ENCODE data around the gene FAM167B. TPM values are rescaled to one million over a fixed set of nuclear protein-coding genes. Genes with fewer than 3 reads are reported as not detected.
"Not testable (repeated sequence)": the region's sequence is repeated elsewhere in the genome, so short reads cannot be mapped to it uniquely, and the experiment has no call there.

FAM167B gene
- total and polyA plus RNA-seq, 5 donors from 2014 or later = 0.44 TPM; not detected in 4

DNA sequence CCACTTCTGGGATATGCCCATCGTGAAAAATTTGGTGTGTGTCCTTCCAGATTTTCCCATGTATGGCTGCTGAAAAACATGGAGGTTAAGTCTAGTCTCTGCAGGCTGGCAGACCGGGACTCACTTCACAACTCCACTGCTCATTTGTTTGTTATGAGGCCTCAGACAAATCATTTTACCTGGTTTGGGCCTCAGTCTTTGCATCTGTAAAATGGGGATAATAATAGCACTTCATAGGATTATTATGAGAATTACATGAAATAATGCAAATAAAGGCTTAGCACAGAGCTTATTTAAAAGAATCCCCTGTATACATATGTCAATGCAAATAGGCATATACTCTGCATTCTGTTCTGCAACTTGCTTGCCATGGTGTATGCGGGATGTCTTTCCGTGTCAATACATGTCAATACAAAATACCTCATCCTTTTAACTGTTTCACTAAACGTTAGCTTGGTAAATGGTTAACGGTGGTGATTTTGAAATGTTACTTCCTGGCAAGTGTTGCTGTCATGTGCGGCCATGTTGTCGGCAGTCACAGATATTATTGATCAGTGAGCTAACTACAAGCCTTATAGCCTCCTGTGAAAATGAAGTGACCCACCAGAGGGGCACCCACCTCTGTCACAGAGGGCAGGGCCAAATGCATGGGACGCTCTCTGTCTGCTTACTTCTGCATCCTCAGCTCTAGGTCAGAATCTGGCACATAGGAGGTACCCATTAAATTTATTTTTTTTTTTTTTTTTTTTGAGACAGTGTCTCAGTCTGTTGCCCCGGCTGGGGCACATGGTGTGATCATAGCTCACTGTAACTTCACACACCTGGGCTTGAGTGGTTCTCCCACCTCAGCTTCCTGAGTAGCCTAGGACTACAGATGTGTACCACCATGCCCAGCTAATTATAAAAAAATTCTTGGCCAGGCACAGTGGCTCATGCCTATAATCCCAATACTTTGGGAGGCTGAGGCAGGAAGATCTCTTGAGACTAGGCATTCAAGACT lies 8.3 kb downstream of the FAM167B start:
- H3K36me3 Mint-ChIP-seq = peaks cover 32% of the 10 kb centered on the region
- Histone ChIP-seq H3K4me1 (ENCODE audit: control insufficient read depth, insufficient read depth, low read length, poor library complexity, severe bottlenecking) (peaks cover 83% of the 10 kb centered on the region), H3K9me3 (ENCODE audit: control insufficient read depth in 2 of 2, low read length in 2 of 2) (no peaks in the 10 kb centered on the region), H3K36me3 (ENCODE audit: control insufficient read depth, insufficient read depth, low read length) (peaks cover 11% of the 10 kb centered on the region), H3K4me3 (ENCODE audit: low read depth, low read length) (peak overlapping the region; percentile 99), H3K27me3 (ENCODE audit: control insufficient read depth, insufficient read depth, low read length) (no peaks in the 10 kb centered on the region), H3K27ac (ENCODE audit: insufficient read depth, low read length, poor library complexity, severe bottlenecking) (peak overlapping the region; percentile 94)
- DNase-seq (peak in 2 of 3 donors; percentile 56 to 78), ATAC-seq (ENCODE audit: low read depth in 2 of 2) (peak; percentile 13 to 35)
- H3K9me3 Mint-ChIP-seq = peaks cover 0 to 3% (median 0%) of the 10 kb centered on the region in 7 donors
- peak overlapping the region; percentile 87 to 100 (median 98) for H3K4me3 Mint-ChIP-seq
- peak overlapping the region; percentile 91 to 99 (median 93) for H3K27ac Mint-ChIP-seq
- no peaks in the 10 kb centered on the region for H3K27me3 Mint-ChIP-seq
- H3K4me1 Mint-ChIP-seq = peaks cover 14 to 50% (median 35%) of the 10 kb centered on the region in 4 donors

GRCh38 chr1:32256473-32257226 lies 9.6 kb downstream of the FAM167B start:
- Histone ChIP-seq H3K27ac (ENCODE audit: insufficient read depth, low read length, poor library complexity, severe bottlenecking) (peak overlapping the region; percentile 94), H3K4me3 (ENCODE audit: low read depth, low read length) (peak overlapping the region; percentile 99), H3K27me3 (ENCODE audit: control insufficient read depth, insufficient read depth, low read length) (no peaks in the 10 kb centered on the region), H3K9me3 (ENCODE audit: control insufficient read depth in 2 of 2, low read length in 2 of 2) (no peaks in the 10 kb centered on the region), H3K4me1 (ENCODE audit: control insufficient read depth, insufficient read depth, low read length, poor library complexity, severe bottlenecking) (peaks cover 84% of the 10 kb centered on the region), H3K36me3 (ENCODE audit: control insufficient read depth, insufficient read depth, low read length) (peaks cover 19% of the 10 kb centered on the region)
- ATAC-seq (ENCODE audit: low read depth in 2 of 2) (peak in 1 of 2 donors; percentile 28), DNase-seq (peak in 1 of 3 donors; percentile 53)
- peak overlapping the region; percentile 88 to 97 (median 90) for H3K4me3 Mint-ChIP-seq
- H3K9me3 Mint-ChIP-seq = peaks cover 0 to 2% (median 0%) of the 10 kb centered on the region in 7 donors
- peaks cover 9 to 52% (median 34%) of the 10 kb centered on the region in 4 donors for H3K4me1 Mint-ChIP-seq
- H3K36me3 Mint-ChIP-seq = peaks cover 32% of the 10 kb centered on the region
- H3K27ac Mint-ChIP-seq = peak overlapping the region; percentile 95 to 99 (median 98)
- no peaks in the 10 kb centered on the region for H3K27me3 Mint-ChIP-seq

DNA sequence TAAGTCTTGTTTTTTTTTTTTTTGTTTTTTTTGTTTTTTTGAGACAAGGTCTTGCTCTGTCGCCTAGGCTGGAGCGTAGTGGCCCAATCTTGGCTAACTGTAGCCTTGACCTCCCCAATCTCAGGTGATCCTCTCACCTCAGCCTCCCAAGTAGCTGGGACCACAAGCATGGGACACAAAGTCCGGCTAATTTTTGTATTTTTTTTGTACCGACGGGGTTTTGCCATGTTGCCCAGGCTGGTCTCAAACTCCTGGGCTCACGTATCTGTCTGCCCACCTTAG lies 10.1 kb downstream of the FAM167B start:
- peak overlapping the region; percentile 88 to 97 (median 90) for H3K4me3 Mint-ChIP-seq
- H3K4me1 Mint-ChIP-seq = peaks cover 9 to 52% (median 34%) of the 10 kb centered on the region in 4 donors
- H3K27ac ChIP-seq (ENCODE audit: insufficient read depth, low read length, poor library complexity, severe bottlenecking) = peak overlapping the region; percentile 94
- ATAC-seq (ENCODE audit: low read depth in 2 of 2) (no peak), DNase-seq (no peak)
- peaks cover 89% of the 10 kb centered on the region for H3K4me1 ChIP-seq (ENCODE audit: control insufficient read depth, insufficient read depth, low read length, poor library complexity, severe bottlenecking)
- H3K9me3 Mint-ChIP-seq = peaks cover 0 to 2% (median 0%) of the 10 kb centered on the region in 7 donors
- peaks cover 19% of the 10 kb centered on the region for H3K36me3 ChIP-seq (ENCODE audit: control insufficient read depth, insufficient read depth, low read length)
- H3K4me3 ChIP-seq (ENCODE audit: low read depth, low read length) = peak overlapping the region; percentile 99
- H3K27me3 Mint-ChIP-seq = no peaks in the 10 kb centered on the region
- no peaks in the 10 kb centered on the region for H3K27me3 ChIP-seq (ENCODE audit: control insufficient read depth, insufficient read depth, low read length)
- H3K9me3 ChIP-seq (ENCODE audit: control insufficient read depth in 2 of 2, low read length in 2 of 2) = no peaks in the 10 kb centered on the region
- H3K27ac Mint-ChIP-seq = peak overlapping the region; percentile 95 to 99 (median 98)
- peaks cover 27% of the 10 kb centered on the region for H3K36me3 Mint-ChIP-seq

GRCh38 chr1:32263236-32263593 lies 16.2 kb downstream of the FAM167B start:
- peaks cover 14 to 73% (median 38%) of the 10 kb centered on the region in 4 donors for H3K4me1 Mint-ChIP-seq
- not testable (repeated sequence) for H3K27me3 ChIP-seq (ENCODE audit: control insufficient read depth, insufficient read depth, low read length); H3K27me3 Mint-ChIP-seq; DNase-seq; H3K9me3 ChIP-seq (ENCODE audit: control insufficient read depth in 2 of 2, low read length in 2 of 2); ATAC-seq (ENCODE audit: low read depth in 2 of 2); H3K9me3 Mint-ChIP-seq
- H3K36me3 Mint-ChIP-seq = peaks cover 19% of the 10 kb centered on the region
- peak overlapping the region; percentile 55 to 93 (median 84) for H3K27ac Mint-ChIP-seq
- H3K4me3 ChIP-seq (ENCODE audit: low read depth, low read length) = peak overlapping the region; percentile 78
- H3K4me3 Mint-ChIP-seq = peak overlapping the region in 2 of 4 donors; percentile 78 to 79
- H3K4me1 ChIP-seq (ENCODE audit: control insufficient read depth, insufficient read depth, low read length, poor library complexity, severe bottlenecking) = peaks cover 87% of the 10 kb centered on the region
- H3K36me3 ChIP-seq (ENCODE audit: control insufficient read depth, insufficient read depth, low read length) = peaks cover 22% of the 10 kb centered on the region
- peak overlapping the region; percentile 69 for H3K27ac ChIP-seq (ENCODE audit: insufficient read depth, low read length, poor library complexity, severe bottlenecking)

DNA sequence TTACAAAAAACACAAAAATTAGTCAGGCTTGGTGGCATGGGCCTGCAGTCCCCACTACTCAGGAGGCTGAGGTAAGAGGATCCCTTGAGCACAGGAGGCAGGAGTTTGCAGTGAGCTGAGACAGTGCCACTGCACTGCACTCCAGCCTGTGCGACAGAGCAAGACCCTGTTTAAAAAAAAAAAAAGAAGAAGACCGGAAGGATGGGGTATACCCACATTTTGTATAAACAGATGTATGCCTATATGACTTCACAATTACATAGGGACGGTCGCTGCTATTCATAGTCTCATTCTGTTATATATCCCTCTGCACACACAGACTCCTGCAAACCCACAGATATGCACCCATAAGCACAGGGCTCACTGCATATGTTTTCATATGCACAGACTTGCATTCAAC lies 16.7 kb downstream of the FAM167B start:
- Mint-ChIP-seq H3K27ac (peak overlapping the region; percentile 84 to 93 (median 91)), H3K27me3 (no peaks in the 10 kb centered on the region), H3K36me3 (peaks cover 19% of the 10 kb centered on the region), H3K4me3 (peak overlapping the region; percentile 76 to 83 (median 78)), H3K9me3 (peaks cover 0 to 2% (median 0%) of the 10 kb centered on the region in 7 donors), H3K4me1 (peaks cover 14 to 72% (median 38%) of the 10 kb centered on the region in 4 donors)
- H3K4me3 ChIP-seq (ENCODE audit: low read depth, low read length) = peak overlapping the region; percentile 78
- H3K27ac ChIP-seq (ENCODE audit: insufficient read depth, low read length, poor library complexity, severe bottlenecking) = peak overlapping the region; percentile 69
- H3K4me1 ChIP-seq (ENCODE audit: control insufficient read depth, insufficient read depth, low read length, poor library complexity, severe bottlenecking) = peaks cover 84% of the 10 kb centered on the region
- peak; percentile 83 to 87 for ATAC-seq (ENCODE audit: low read depth in 2 of 2)
- no peaks in the 10 kb centered on the region for H3K27me3 ChIP-seq (ENCODE audit: control insufficient read depth, insufficient read depth, low read length)
- DNase-seq = peak in 2 of 3 donors; percentile 56 to 68
- H3K9me3 ChIP-seq (ENCODE audit: control insufficient read depth in 2 of 2, low read length in 2 of 2) = no peaks in the 10 kb centered on the region
- peaks cover 22% of the 10 kb centered on the region for H3K36me3 ChIP-seq (ENCODE audit: control insufficient read depth, insufficient read depth, low read length)

DNA sequence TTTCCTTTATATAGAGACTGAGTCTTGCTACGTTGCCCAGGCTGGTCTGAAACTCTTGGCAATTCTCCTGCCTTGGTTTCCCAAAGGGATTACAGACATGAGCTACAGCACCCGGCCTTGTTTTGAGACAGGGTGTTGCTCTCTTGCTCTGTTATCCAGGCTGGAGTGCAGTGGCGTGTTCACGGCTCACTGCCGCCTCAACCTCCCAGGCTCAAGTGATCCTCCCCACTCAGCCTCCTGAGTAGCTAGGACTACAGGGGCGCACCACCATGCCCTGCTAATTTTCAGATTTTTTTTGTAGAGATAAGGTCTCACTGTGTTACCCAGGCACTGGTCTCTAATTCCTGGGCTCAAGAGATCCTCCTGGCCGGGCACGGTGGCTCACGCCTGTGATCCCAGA lies 18.8 kb downstream of the FAM167B start:
- ATAC-seq (ENCODE audit: low read depth in 2 of 2) = no peak
- no peaks in the 10 kb centered on the region for H3K27me3 Mint-ChIP-seq
- H3K4me3 Mint-ChIP-seq = peak overlapping the region; percentile 55 to 72 (median 58)
- peaks cover 0 to 2% (median 0%) of the 10 kb centered on the region in 7 donors for H3K9me3 Mint-ChIP-seq
- Histone ChIP-seq H3K27me3 (ENCODE audit: control insufficient read depth, insufficient read depth, low read length) (no peaks in the 10 kb centered on the region), H3K4me1 (ENCODE audit: control insufficient read depth, insufficient read depth, low read length, poor library complexity, severe bottlenecking) (peaks cover 73% of the 10 kb centered on the region), H3K27ac (ENCODE audit: insufficient read depth, low read length, poor library complexity, severe bottlenecking) (peak overlapping the region; percentile 69), H3K4me3 (ENCODE audit: low read depth, low read length) (peak overlapping the region; percentile 32), H3K36me3 (ENCODE audit: control insufficient read depth, insufficient read depth, low read length) (peaks cover 20% of the 10 kb centered on the region), H3K9me3 (ENCODE audit: control insufficient read depth in 2 of 2, low read length in 2 of 2) (no peaks in the 10 kb centered on the region)
- H3K27ac Mint-ChIP-seq = peak overlapping the region; percentile 87 to 97 (median 93)
- peaks cover 14 to 65% (median 31%) of the 10 kb centered on the region in 4 donors for H3K4me1 Mint-ChIP-seq
- DNase-seq = no peak
- H3K36me3 Mint-ChIP-seq = peaks cover 17% of the 10 kb centered on the region

GRCh38 chr1:32266921-32267591 lies 20.0 kb downstream of the FAM167B start:
- Mint-ChIP-seq H3K4me1 (peaks cover 14 to 72% (median 41%) of the 10 kb centered on the region in 4 donors), H3K9me3 (peaks cover 0 to 2% (median 0%) of the 10 kb centered on the region in 7 donors), H3K36me3 (peaks cover 22% of the 10 kb centered on the region), H3K27me3 (no peaks in the 10 kb centered on the region), H3K27ac (peak overlapping the region; percentile 95 to 99 (median 99)), H3K4me3 (peak overlapping the region; percentile 81 to 93 (median 86))
- H3K27me3 ChIP-seq (ENCODE audit: control insufficient read depth, insufficient read depth, low read length) = no peaks in the 10 kb centered on the region
- H3K9me3 ChIP-seq (ENCODE audit: control insufficient read depth in 2 of 2, low read length in 2 of 2) = no peaks in the 10 kb centered on the region
- peak overlapping the region; percentile 67 for H3K4me3 ChIP-seq (ENCODE audit: low read depth, low read length)
- H3K27ac ChIP-seq (ENCODE audit: insufficient read depth, low read length, poor library complexity, severe bottlenecking) = peak overlapping the region; percentile 65
- peaks cover 71% of the 10 kb centered on the region for H3K4me1 ChIP-seq (ENCODE audit: control insufficient read depth, insufficient read depth, low read length, poor library complexity, severe bottlenecking)
- DNase-seq (peak in 2 of 3 donors; percentile 39 to 77), ATAC-seq (ENCODE audit: low read depth in 2 of 2) (peak; percentile 48 to 54)
- H3K36me3 ChIP-seq (ENCODE audit: control insufficient read depth, insufficient read depth, low read length) = peaks cover 19% of the 10 kb centered on the region
